Spleen (tissue), 11 donors: ENCODE results near the gene AMN1. TPM values are rescaled to one million over a fixed set of nuclear protein-coding genes. Genes with fewer than 3 reads are reported as not detected.

Experiments
- DNase-seq: peaks from one replicate; pipeline ENCODE4 v3.0.0-alpha.2; 2020
- H3K27ac ChIP-seq, 8 donors: fragments of 200-600 bp; sonication (generic) in 7 of 8; 1 replicate in 4 of 8; 2 replicates in 4 of 8; pipeline versions ENCODE4 v1.5.0 to v1.8.0; 2016 to 2021; ENCODE audit warnings: inconsistent platforms in 4 of 8, mild to moderate bottlenecking in 4 of 8, moderate library complexity in 1 of 8
- H3K27me3 ChIP-seq, 7 donors: fragments of 200-600 bp; sonication (generic) in 6 of 7; replicated peaks in 1 of 7; 1 replicate in 4 of 7; 2 replicates in 3 of 7; pipeline versions ENCODE4 v1.5.0 to v1.8.0; 2016 to 2021; ENCODE audit warnings: inconsistent platforms in 3 of 7, mild to moderate bottlenecking in 1 of 7
- H3K36me3 ChIP-seq, 6 donors: fragments of 200-600 bp; sonication (generic) in 5 of 6; 1 replicate in 4 of 6; 2 replicates in 2 of 6; pipeline versions ENCODE4 v1.5.0 to v1.8.0; 2016 to 2021; ENCODE audit warnings: inconsistent platforms in 2 of 6
- H3K4me1 ChIP-seq, 6 donors: fragments of 200-600 bp; sonication (generic) in 5 of 6; 1 replicate in 3 of 6; 2 replicates in 3 of 6; pipeline versions ENCODE4 v1.5.0 to v1.8.0; 2016 to 2021; ENCODE audit warnings: inconsistent platforms in 3 of 6
- H3K4me3 ChIP-seq, 8 donors: fragments of 200-600 bp; sonication (generic) in 7 of 8; 1 replicate in 4 of 8; 2 replicates in 4 of 8; pipeline versions ENCODE4 v1.5.0 to v1.8.0; 2016 to 2021; ENCODE audit warnings: inconsistent platforms in 4 of 8, mild to moderate bottlenecking in 4 of 8, moderate library complexity in 2 of 8
- H3K9me3 ChIP-seq, 8 donors: fragments of 200-600 bp; sonication (generic) in 7 of 8; 1 replicate in 4 of 8; 2 replicates in 4 of 8; pipeline versions ENCODE4 v1.5.0 to v1.8.0; 2016 to 2021; ENCODE audit warnings: inconsistent platforms in 4 of 8
- POLR2A ChIP-seq, 3 donors: fragments of 450-650 bp; IDR thresholded peaks; one replicate each; pipeline ENCODE4 v1.5.1; 2017; ENCODE audit warnings: antibody characterized with exemption in 3 of 3, mild to moderate bottlenecking in 1 of 3
- POLR2AphosphoS5 ChIP-seq, 3 donors: sonication (generic); formaldehyde crosslinking; IDR thresholded peaks; one replicate each; pipeline ENCODE4 v1.5.1; 2017; ENCODE audit warnings: antibody characterized with exemption in 3 of 3
- WGBS, 5 donors: extraction: QIAGEN DNeasy Blood & Tissue Kit in 3 of 5; methylation state at CpG; one replicate each; pipeline versions ENCODE4 v1.1.5 to v1.1.7; 2013 to 2018; 5-methylcytosine and 5-hydroxymethylcytosine counted together
- intact Hi-C: fragments of 100-400 bp; cut with DNase I; formaldehyde crosslinking; loops from one replicate; pipeline ENCODE4 v1.15.0; 2023; ENCODE audit warnings: low total_unique reads
- polyA plus RNA-seq, 3 donors: library from polyadenylated mRNA; stranded (reverse); fragments of 200-250 nt; gene quantifications; one replicate each; pipeline ENCODE4 v1.2.1, GENCODE V29; 2013
- total RNA-seq, 7 donors: library from RNA; depleted of rRNA in 3 of 7; stranded (reverse); fragments of >200 nt in 3 of 7; fragmentation: NEBNext Ultra II Directional in 4 of 7; extraction: Animal tissue kit (Norgen Biotek cat#: 25700) in 4 of 7; gene quantifications; one replicate each; pipeline versions ENCODE4 v1.1.0 to v1.2.1, GENCODE V29; 2016 to 2021
- TF ChIP-seq, protein P1 (sequence below), 11 experiments: fragments of 200-600 bp in 7 of 11; fragments of 450-650 bp in 4 of 11; sonication (generic) in 4 of 11; IDR thresholded peaks in 8 of 11; conservative IDR thresholded peaks in 3 of 11; 1 replicate in 7 of 11; 2 replicates in 4 of 11; pipeline versions ENCODE4 v1.4.0 to v1.8.0; 2016 to 2021; ENCODE audit warnings: antibody characterized with exemption in 11 of 11, inconsistent platforms in 4 of 11, mild to moderate bottlenecking in 1 of 11
- donor health status: healthy with polysubstance abuse.
- donor health status: DM: no; HTN: no; CAD: no; lungs with moderate emphysema.
- donor health status: DM: no; HTN: no; CAD: no.
- donor health status: Bipolar disorder and iron deficiency.
- donor health status: healthy.
- donor health status: DM: no; HTN: no; CAD: no.
- donor health status: DM: yes; HTN: yes; CAD: no.

Gene AMN1
- total and polyA plus RNA-seq, 10 donors: 12.9 to 27.4 (median 16.1) TPM

DNA sequence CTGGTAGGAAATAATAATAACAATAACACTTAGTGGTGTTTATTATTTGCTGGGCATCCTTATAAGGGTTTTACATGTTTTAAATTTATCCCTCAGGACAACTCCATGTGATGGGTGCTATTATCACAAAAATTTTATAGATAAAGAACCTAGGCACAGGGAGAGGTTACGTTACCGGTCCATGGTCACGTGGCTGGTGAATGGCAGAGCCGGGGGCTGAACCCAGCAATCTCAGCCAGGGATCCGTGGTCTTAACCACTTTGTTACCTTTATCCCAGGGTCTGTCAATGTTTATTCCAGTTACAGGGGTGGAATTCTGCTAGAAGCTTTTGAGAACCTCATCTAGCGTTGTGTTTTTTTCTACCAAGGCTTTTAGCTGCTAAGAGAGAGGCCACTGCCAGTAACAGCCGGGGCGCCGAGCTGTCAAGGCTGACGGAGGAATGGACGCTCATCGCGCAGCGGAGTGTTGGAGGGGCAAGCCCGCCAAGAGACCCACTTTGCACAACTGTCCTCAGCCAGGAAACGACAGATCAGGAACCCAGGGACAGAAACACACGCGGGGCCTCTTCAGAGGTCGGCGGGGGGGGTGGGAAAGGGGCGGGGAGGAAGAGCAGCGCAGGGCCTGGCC lies 418 bp downstream of the AMN1 start:
- H3K36me3 ChIP-seq: peaks cover 0 to 5% (median 0%) of the 10 kb centered on the region in 6 donors
- H3K4me3 ChIP-seq: peak overlapping the region; percentile 38 to 70 (median 47)
- peaks cover 3 to 33% (median 23%) of the 10 kb centered on the region in 8 donors for H3K9me3 ChIP-seq
- 0 to 1% (median 0%) methylated on average over 21 to 22 of the region's 22 CpGs for WGBS, 5 donors
- H3K4me1 ChIP-seq: peaks cover 25 to 93% (median 57%) of the 10 kb centered on the region in 6 donors
- intact Hi-C loops: loop anchor here (10.0 kb wide), 1 partner anchor 226 kb away; the partner anchor contains the start of gene RESF1
- peak overlapping the region; percentile 92 to 99 (median 98) for H3K27ac ChIP-seq
- no peaks in the 10 kb centered on the region for H3K27me3 ChIP-seq
- DNase-seq: no peak
- TF ChIP-seq POLR2AphosphoS5 (IDR thresholded peaks at IDR 0.05): no peak
- peak in 1 of 3 donors; percentile 47 for TF ChIP-seq POLR2A (IDR thresholded peaks at IDR 0.05)
- TF ChIP-seq, protein P1, sequence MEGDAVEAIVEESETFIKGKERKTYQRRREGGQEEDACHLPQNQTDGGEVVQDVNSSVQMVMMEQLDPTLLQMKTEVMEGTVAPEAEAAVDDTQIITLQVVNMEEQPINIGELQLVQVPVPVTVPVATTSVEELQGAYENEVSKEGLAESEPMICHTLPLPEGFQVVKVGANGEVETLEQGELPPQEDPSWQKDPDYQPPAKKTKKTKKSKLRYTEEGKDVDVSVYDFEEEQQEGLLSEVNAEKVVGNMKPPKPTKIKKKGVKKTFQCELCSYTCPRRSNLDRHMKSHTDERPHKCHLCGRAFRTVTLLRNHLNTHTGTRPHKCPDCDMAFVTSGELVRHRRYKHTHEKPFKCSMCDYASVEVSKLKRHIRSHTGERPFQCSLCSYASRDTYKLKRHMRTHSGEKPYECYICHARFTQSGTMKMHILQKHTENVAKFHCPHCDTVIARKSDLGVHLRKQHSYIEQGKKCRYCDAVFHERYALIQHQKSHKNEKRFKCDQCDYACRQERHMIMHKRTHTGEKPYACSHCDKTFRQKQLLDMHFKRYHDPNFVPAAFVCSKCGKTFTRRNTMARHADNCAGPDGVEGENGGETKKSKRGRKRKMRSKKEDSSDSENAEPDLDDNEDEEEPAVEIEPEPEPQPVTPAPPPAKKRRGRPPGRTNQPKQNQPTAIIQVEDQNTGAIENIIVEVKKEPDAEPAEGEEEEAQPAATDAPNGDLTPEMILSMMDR (IDR thresholded peaks at IDR 0.05 in 8 of 11, conservative IDR thresholded peaks at IDR 0.05 in 3 of 11): no peak

DNA sequence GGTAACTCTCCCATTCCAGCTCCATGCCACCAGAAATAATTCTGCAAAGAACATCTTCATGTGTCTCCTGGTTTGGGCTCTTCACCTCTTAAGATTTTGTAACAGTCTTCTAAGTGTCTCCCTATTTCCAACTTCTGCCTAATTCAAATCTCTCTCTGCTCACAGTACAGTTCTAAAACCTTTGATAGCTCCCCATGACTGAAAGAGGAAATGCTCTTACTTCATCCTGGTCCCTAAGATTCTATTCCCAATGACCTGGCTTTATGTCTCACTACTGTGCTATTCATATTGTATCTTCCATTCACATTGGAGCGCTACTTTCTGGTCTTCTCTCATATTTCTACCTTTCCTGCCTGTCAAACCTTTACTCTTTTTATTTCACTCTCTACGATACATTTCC lies 1.6 kb downstream of the AMN1 start:
- WGBS, 5 donors: 93 to 100% (median 96%) methylated on average over 2 of the region's 2 CpGs
- peaks cover 16 to 93% (median 58%) of the 10 kb centered on the region in 6 donors for H3K4me1 ChIP-seq
- intact Hi-C loops: loop anchor here (10.0 kb wide), 1 partner anchor 228 kb away; the partner anchor contains the start of gene RESF1
- H3K9me3 ChIP-seq: peaks cover 3 to 27% (median 23%) of the 10 kb centered on the region in 8 donors
- DNase-seq: no peak
- peak overlapping the region in 1 of 8 donors; percentile 70 for H3K4me3 ChIP-seq
- TF ChIP-seq POLR2A (IDR thresholded peaks at IDR 0.05) (no peak), POLR2AphosphoS5 (IDR thresholded peaks at IDR 0.05) (no peak)
- TF ChIP-seq, protein P1 (IDR thresholded peaks at IDR 0.05 in 8 of 11, conservative IDR thresholded peaks at IDR 0.05 in 3 of 11): no peak
- no peaks in the 10 kb centered on the region for H3K27me3 ChIP-seq
- peak overlapping the region in 6 of 8 donors; percentile 10 to 99 (median 98) for H3K27ac ChIP-seq
- peaks cover 0 to 12% (median 0%) of the 10 kb centered on the region in 6 donors for H3K36me3 ChIP-seq

GRCh38 chr12:31726575-31726974 lies 2.2 kb downstream of the AMN1 start:
- no peak for DNase-seq
- Histone ChIP-seq H3K4me3 (no peak overlapping the region), H3K27me3 (no peaks in the 10 kb centered on the region), H3K27ac (peak overlapping the region in 5 of 8 donors; percentile 10 to 99 (median 97)), H3K4me1 (peaks cover 16 to 93% (median 59%) of the 10 kb centered on the region in 6 donors), H3K36me3 (peaks cover 0 to 15% (median 0%) of the 10 kb centered on the region in 6 donors), H3K9me3 (peaks cover 3 to 22% (median 21%) of the 10 kb centered on the region in 8 donors)
- intact Hi-C loops: loop anchor here (10.0 kb wide), 1 partner anchor 228 kb away; the partner anchor contains the start of gene RESF1
- TF ChIP-seq POLR2A (IDR thresholded peaks at IDR 0.05): no peak
- TF ChIP-seq POLR2AphosphoS5 (IDR thresholded peaks at IDR 0.05): no peak
- TF ChIP-seq, protein P1 (IDR thresholded peaks at IDR 0.05 in 8 of 11, conservative IDR thresholded peaks at IDR 0.05 in 3 of 11): no peak

- Histone ChIP-seq H3K9me3 (peaks cover 0 to 13% (median 1%) of the 10 kb centered on the region in 8 donors), H3K4me3 (no peak overlapping the region), H3K4me1 (peaks cover 16 to 84% (median 52%) of the 10 kb centered on the region in 6 donors), H3K27ac (peak overlapping the region in 7 of 8 donors; percentile 1 to 96 (median 51)), H3K36me3 (peaks cover 0 to 34% (median 3%) of the 10 kb centered on the region in 6 donors), H3K27me3 (no peaks in the 10 kb centered on the region)
- DNase-seq: no peak
- intact Hi-C loops: loop anchor here (10.0 kb wide), 1 partner anchor 230 kb away; the partner anchor contains the start of gene RESF1
- WGBS, 5 donors: 78 to 90% (median 85%) methylated on average over 2 of the region's 2 CpGs
- TF ChIP-seq, protein P1 (IDR thresholded peaks at IDR 0.05 in 8 of 11, conservative IDR thresholded peaks at IDR 0.05 in 3 of 11): no peak
- TF ChIP-seq POLR2A (IDR thresholded peaks at IDR 0.05): no peak
- no peak for TF ChIP-seq POLR2AphosphoS5 (IDR thresholded peaks at IDR 0.05)
These were observed 4.3 kb downstream of the AMN1 start for GRCh38 chr12:31724557-31724956.
